Measurements from ENCODE around the gene PSTK. TPM values are rescaled to one million over a fixed set of nuclear protein-coding genes. Genes with fewer than 3 reads are reported as not detected.

Gene PSTK
- total and polyA plus RNA-seq, 9 of the 15 experiments (the other 6 are each of a cell fraction or from before 2014, with no cell fraction given): 13.2 to 49.7 (median 18.9) TPM

GRCh38 chr10:123009105-123009820 lies 29.1 kb downstream of the PSTK start:
- no peaks in the 10 kb centered on the region for H3K9me1 ChIP-seq (ENCODE audit: control insufficient read depth, insufficient read depth, low read length)
- no TSS peak for BruUV-seq (replicated peaks)
- ATAC-seq: peak; percentile 48
- peak; percentile 74 for FAIRE-seq
- peak overlapping the region; percentile 98 for H3K4me3 ChIP-seq
- in situ Hi-C loops (cut with MboI): no loop called here
- peaks cover 55% of the 10 kb centered on the region for H3K79me2 ChIP-seq (ENCODE audit: control insufficient read depth, insufficient read depth, low read length)
- POLR2A ChIA-PET: interaction anchor here (0.5 to 0.8 kb wide), 4 partner anchors 9 to 294 kb away, joined by 3 read pairs; no protein-coding TSS in a partner anchor
- H3K27me3 ChIP-seq (ENCODE audit: control insufficient read depth in 2 of 2, insufficient read depth in 2 of 2, low read length in 2 of 2): no peaks in the 10 kb centered on the region
- peak; percentile 12 to 55 (median 34) for DNase-seq (ENCODE audit: extremely low read depth in 1 of 4, low spot score in 3 of 4)
- CTCF ChIA-PET (ENCODE audit: low intra/inter-chr PET ratio): no interaction called here
- H3K4me1 ChIP-seq (replicated peaks in 1 of 2; ENCODE audit: control insufficient read depth in 2 of 2, insufficient read depth in 2 of 2, low read length in 2 of 2): peaks cover 11 to 16% of the 10 kb centered on the region in 2 experiments; a peak in 4 of 5 replicates
- peak overlapping the region; percentile 80 for H3K4me2 ChIP-seq (ENCODE audit: insufficient read depth, low read length)
- peak overlapping the region; percentile 43 to 89 for H3K9ac ChIP-seq (ENCODE audit: insufficient read depth in 1 of 2, low read depth in 2 of 2, low read length in 2 of 2)
- intact Hi-C loops (cut with micrococcal nuclease): no loop called here
- H3K27ac ChIP-seq (ENCODE audit: extremely low read depth, low read depth, low read length): peak overlapping the region; percentile 41; the same call in 1 of the 3 replicates
- H2AFZ ChIP-seq (ENCODE audit: low read depth, low read length): peak overlapping the region; percentile 64
- no peaks in the 10 kb centered on the region for H4K20me1 ChIP-seq (replicated peaks; ENCODE audit: control insufficient read depth, insufficient read depth, low read length)
- H3K36me3 ChIP-seq (ENCODE audit: control insufficient read depth, insufficient read depth, low read length): peaks cover 13% of the 10 kb centered on the region; the same call in 2 of the 3 replicates
- 3% methylated on average over 14 of the region's 34 CpGs for WGBS (ENCODE audit: insufficient coverage, low coverage, missing lambda C conversion rate)
- H3K9me3 ChIP-seq (replicated peaks; ENCODE audit: control insufficient read depth, insufficient read depth, low read depth, low read length): no peaks in the 10 kb centered on the region
- no peak for TF ChIP-seq ZNF23 (CRISPR knock-in tag; IDR thresholded peaks at IDR 0.05)
- TF ChIP-seq CBFA2T3 (IDR thresholded peaks at IDR 0.05): peak; percentile 16; the same call in 1 of the 2 replicates
- 0 out of 2 replicates have a peak, but pooled peaks have one; percentile 18 for TF ChIP-seq TCF3 (CRISPR knock-in tag; IDR thresholded peaks at IDR 0.05)
- no peak for TF ChIP-seq ATF6 (CRISPR knock-in tag; IDR thresholded peaks at IDR 0.05)
- peak; percentile 63 to 67; a peak in 2 of 4 replicates for TF ChIP-seq UBTF (IDR thresholded peaks at IDR 0.05; ENCODE audit: borderline replicate concordance in 1 of 2, low read depth in 2 of 2, low read length in 2 of 2)
- no peak for TF ChIP-seq KLF16 (IDR thresholded peaks at IDR 0.05)
- no peak for TF ChIP-seq ZBTB7A (IDR thresholded peaks at IDR 0.05; ENCODE audit: borderline replicate concordance, control insufficient read depth, low read depth, low read length)
- no peak for TF ChIP-seq SP2 (IDR thresholded peaks at IDR 0.05; ENCODE audit: extremely low read depth, low read depth, low read length, poor library complexity, severe bottlenecking)
- no peak for TF ChIP-seq CHD2 (IDR thresholded peaks at IDR 0.05; ENCODE audit: low read depth, low read length)
- no peak for TF ChIP-seq ZFP91 (CRISPR knock-in tag; IDR thresholded peaks at IDR 0.05)
- no peak for TF ChIP-seq ELK1 (CRISPR knock-in tag; IDR thresholded peaks at IDR 0.05)
- no peak for TF ChIP-seq MITF (IDR thresholded peaks at IDR 0.05)

Data from K562 (cell line).